Fibroblast of lung (primary cell): ENCODE results near the gene PDE4D.

ENCODE experiments used
- CTCF ChIP-seq, 2 donors: IDR thresholded peaks in 1 of 2; conservative IDR thresholded peaks in 1 of 2; 1 replicate in 1 of 2; 2 replicates in 1 of 2; pipeline ENCODE4 v1.5.1; 2011 to 2012; ENCODE audit warnings: low read length in 2 of 2, control low read depth in 1 of 2, inconsistent platforms in 1 of 2, low read depth in 1 of 2, mild to moderate bottlenecking in 1 of 2
- EZH2 ChIP-seq: IDR thresholded peaks from 2 replicates; pipeline ENCODE4 v1.5.1; 2012; ENCODE audit warnings: low read length, control low read depth, mild to moderate bottlenecking; ENCODE audit errors: missing control alignments

DNA sequence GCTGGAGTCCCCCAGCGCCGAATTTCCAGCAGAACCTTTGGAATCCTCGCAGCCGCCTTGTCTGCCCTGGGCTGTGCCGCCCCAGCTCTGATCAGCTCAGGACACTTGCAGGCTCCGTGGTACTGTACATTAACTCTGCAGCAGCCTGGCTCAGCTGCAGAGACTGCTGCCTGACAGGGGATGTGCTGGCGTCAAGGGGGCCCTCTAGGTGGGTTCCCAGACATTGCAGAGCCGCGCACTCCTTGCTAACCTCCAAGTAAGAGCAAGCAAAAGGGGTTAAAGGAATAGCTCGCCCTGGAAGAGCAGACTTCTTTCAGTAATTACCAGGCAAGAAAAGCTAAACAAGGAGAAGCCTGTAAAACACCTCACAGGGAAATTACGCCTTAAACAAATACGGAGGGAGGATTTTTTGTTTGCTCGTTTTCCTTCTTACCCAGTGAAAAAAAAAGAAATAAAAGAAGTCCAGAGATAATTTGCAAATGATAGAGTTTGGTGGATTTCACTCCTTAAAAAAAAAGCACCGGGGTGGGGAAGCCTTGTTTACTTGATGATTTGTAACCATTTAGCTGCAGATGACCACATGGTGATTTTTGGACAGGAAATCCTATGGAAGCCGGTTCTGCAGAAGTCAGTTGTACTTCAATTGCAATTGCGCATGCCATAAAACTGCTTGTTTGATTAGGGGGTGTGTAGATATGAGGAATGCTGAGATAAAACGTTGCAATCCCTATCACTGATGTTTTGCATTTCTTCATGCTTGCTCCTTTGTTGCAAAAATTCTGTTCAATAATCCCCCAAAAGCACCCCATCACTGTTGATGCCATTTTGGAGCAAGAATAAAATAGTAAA, 305.8 kb downstream of the PDE4D start:
- TF ChIP-seq EZH2 (no peak), CTCF (conservative IDR thresholded peaks at IDR 0.05 in 1 of 2, IDR thresholded peaks at IDR 0.05 in 1 of 2; ENCODE audit: low read depth in 1 of 2, low read length in 2 of 2) (peak; percentile 29 to 60)
